Left renal pelvis (tissue), 4 donors: Measurements from ENCODE around the gene ODAD3. TPM values are rescaled to one million over a fixed set of nuclear protein-coding genes. Genes with fewer than 3 reads are reported as not detected.
"Not testable (repeated sequence)": the region's sequence is repeated elsewhere in the genome, so short reads cannot be mapped to it uniquely, and the experiment has no call there.

Source experiments
- DNase-seq, 4 donors: peaks; one replicate each; pipeline ENCODE4 v3.0.0-alpha.2; 2013; ENCODE audit warnings: low read depth in 4 of 4, low spot score in 3 of 4
- polyA plus RNA-seq, 4 donors: library from polyadenylated mRNA; unstranded; fragments of 120-200 nt; gene quantifications; one replicate each; pipeline ENCODE4 v1.2.1, GENCODE V29; 2013; ENCODE audit not compliant: insufficient read length in 4 of 4

The ODAD3 gene
- polyA plus RNA-seq, 4 donors, result 0.56 to 2.6 (median 1.5) TPM

DNA sequence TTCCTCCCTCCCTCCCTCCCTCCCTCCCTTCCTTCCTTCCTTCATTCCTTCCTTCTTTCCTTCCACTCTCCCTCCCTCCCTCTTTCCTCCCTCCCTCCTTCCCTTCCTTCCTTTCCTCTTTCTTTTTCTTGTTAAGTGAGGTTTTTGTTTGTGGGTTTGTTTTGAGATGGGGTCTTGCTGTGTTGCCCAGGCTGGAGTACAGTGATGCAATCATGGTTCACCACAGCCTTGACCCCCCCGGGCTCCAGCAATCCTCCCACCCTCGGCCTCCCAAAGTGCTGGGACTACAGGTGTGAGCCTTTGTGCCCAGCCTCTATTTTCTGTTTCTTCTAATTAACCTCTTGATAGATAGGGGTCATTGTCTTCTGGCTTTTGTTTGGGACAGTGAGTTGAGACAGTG, 26.5 kb upstream of the ODAD3 start:
- no peak for DNase-seq

DNA sequence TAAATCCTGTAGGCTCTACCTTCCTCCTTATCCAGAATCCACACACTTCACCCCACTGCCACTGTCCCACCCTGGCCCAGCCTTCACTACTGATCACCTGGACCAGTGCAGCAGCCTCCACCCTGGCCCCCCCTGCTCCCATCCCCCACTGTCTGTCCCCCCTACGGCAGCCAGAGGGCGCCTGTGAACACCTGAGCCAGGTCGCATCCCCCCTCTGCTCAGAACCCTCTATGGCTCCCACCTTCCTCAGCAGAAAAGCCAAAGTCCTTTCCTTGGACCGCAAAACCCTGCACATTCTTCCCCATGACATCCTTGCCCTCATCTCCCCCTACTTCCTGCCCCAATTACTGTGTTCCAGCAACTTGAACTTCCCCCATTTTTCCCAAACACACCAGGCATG, 25.3 kb upstream of the ODAD3 start:
- no peak for DNase-seq

- DNase-seq, result not testable (repeated sequence)
Measured at GRCh38 chr19:11458912-11459311, 24.0 kb upstream of the ODAD3 start.

GRCh38 chr19:11458236-11458900, 23.4 kb upstream of the ODAD3 start:
- DNase-seq, result no peak

DNA sequence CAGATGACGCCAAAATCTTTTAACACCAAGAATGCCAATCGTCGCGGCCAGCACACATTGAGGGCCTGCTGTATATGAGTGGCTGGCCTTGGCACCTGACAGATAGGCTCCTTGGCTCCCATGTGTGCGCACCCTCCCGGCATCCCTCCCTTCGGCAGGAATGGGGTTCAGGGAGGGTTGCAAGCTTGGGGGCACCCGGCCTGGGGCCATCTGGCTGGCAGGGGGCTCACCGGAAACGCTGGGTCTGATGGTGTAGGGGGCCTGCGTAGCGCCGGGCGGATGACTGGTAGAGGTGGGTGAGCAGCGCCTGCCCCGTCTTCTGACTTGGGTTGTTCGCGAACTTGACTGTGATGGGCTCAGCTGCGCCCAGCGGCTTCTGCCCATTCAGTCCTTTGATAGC, 22.9 kb upstream of the ODAD3 start:
- no peak for DNase-seq

DNA sequence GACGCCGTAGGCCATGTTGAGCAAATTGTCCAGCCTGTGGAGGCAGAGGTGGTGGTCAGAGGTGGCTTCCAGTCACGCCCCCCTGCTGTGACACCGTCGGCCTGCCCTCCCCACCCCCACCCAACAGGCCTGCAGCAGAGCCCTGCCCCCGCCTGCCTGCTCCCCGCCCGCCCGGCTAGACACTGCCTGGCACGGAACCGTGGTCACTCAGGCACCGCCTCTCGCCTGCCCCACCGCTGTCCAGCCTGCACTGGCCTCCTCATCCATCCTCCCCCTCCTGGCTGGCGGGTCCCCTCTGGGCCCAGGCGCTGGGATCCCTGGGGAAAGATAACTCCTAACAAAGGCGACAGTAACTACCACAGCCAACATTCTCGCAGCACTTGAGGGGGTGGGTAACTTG, 22.2 kb upstream of the ODAD3 start:
- no peak for DNase-seq

GRCh38 chr19:11456659-11457058, 21.7 kb upstream of the ODAD3 start:
- DNase-seq, result no peak

DNA sequence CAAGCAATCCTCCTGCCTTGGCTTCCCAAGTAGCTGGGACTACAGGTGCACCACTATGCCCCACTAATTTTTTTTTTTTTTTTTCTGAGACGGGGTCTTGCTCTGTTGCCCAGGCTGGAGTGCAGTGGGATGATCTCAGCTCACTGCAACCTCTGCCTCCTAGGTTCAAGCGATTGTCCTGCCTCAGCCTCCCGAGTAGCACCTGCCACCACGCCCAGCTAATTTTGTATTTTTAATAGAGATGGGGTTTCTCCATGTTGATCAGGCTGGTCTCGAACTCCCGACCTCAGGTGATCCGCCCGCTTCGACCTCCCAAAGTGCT, 20.3 kb upstream of the ODAD3 start:
- DNase-seq, result not testable (repeated sequence)

- no peak for DNase-seq
Measured at GRCh38 chr19:11453468-11454341, 18.8 kb upstream of the ODAD3 start.

DNA sequence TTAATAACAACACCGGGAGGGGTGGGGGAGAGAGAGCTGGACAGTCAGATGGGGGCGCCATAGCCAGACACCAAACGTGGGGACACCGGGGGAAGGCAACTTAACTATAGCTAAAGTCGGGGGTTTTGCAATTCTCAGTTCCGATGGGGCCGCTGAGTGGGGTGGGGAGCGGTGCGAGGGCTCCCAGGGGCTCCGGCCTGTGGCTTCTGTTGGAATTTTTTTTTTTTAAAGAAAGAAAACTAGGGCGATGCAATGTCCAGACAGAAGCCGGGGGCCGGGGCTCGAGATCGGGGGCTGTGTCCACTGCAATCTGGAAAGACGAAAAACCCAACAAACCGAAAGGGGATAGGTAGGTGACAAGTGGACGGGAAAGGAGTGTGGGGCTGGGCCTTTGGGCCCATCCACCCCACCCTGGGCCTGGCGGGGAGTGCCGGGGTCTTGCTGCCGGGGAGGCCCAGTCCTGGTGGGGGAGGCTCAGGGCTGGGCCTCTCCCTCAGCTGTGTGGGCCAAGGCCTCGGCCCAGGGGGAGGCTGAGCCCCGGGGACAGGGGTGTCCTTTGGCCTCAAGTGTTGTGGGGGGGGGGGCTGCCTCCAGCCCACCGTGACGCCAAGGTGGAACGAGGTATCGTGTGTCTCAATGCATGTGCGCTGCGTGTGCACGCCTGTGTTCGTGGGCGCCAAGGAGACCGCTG, 17.8 kb upstream of the ODAD3 start:
- no peak for DNase-seq

DNA sequence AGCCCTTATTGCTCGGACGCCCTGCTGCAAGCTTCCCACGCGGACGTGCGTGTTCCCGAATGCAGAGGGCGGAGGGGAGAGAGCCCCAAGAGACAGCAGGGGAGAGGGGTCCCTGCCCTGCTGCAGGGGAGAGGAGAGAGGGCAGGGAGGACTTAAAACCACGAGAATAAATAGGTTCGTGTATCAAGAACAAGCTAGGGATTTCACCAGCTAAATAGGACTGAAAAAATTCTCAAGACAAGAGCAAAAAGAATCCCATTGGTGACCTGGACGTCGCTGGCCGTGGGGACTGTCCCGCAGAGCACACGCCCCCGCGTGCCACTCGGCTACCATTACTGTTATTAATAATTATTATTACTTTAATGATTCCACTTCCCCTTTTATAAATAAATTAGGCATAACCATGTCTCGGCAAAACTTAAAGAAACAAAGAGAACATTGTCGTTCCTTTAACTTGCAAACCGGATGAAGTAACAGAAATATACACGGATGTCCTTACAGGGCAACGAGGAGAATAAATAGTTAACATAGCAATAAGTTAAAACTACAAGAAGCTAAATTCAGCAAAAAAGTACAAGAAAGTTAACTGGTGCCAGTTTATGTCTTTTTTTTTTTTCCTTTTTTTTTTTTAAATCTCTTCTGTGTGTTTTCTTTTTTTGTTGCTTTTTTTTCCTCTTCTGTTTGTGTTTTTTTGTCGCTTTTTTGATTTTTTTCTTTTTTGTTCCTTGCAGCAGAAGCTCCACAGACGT, 17.1 kb upstream of the ODAD3 start:
- no peak for DNase-seq

- no peak for DNase-seq
Measured at GRCh38 chr19:11451327-11451870, 16.5 kb upstream of the ODAD3 start.

- DNase-seq, result no peak
Measured at GRCh38 chr19:11450570-11451326, 15.8 kb upstream of the ODAD3 start.

DNA sequence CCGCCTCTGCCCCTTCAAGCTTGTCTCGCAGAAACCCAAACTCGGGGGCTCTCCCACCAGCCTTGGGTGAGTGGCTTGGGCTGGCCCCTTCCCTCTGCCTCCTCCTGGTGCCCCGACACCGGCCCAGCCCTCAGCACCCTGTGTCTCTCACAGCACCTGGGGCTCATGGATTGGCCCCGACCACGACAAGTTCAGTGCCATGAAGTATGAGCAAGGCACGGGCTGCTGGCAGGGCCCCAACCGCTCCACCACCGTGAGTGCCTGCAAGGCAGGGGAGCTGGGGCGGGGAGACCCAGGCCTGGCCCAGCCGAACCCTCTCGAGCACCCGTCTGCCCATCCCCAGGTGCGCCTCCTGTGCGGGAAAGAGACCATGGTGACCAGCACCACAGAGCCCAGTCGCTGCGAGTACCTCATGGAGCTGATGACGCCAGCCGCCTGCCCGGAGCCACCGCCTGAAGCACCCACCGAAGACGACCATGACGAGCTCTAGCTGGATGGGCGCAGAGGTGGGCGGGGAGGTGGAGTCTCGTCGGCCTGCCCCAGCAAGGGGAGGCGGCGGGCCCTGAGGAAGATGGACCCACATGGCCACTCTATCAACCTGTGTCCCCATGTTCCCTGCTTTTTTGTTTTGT, 14.1 kb upstream of the ODAD3 start:
- DNase-seq, result no peak

DNA sequence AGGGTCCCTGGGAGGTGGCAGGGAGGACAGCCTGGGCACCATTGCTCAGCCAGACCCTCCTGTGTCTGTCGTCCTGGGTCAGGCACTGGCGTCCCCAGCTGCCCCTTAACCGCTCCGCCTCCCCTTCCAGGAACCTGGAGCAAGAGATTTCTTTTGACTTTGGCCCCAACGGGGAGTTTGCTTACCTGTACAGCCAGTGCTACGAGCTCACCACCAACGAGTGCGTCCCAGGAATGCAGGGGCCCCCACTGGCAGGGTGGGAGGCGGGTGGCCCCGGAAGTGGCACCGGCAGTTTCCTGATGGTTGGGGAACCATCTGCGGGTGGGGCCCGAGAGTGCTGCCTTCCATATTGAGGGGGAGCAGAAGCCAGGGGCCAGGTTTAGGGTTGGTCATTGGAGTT, 13.5 kb upstream of the ODAD3 start:
- no peak for DNase-seq

DNA sequence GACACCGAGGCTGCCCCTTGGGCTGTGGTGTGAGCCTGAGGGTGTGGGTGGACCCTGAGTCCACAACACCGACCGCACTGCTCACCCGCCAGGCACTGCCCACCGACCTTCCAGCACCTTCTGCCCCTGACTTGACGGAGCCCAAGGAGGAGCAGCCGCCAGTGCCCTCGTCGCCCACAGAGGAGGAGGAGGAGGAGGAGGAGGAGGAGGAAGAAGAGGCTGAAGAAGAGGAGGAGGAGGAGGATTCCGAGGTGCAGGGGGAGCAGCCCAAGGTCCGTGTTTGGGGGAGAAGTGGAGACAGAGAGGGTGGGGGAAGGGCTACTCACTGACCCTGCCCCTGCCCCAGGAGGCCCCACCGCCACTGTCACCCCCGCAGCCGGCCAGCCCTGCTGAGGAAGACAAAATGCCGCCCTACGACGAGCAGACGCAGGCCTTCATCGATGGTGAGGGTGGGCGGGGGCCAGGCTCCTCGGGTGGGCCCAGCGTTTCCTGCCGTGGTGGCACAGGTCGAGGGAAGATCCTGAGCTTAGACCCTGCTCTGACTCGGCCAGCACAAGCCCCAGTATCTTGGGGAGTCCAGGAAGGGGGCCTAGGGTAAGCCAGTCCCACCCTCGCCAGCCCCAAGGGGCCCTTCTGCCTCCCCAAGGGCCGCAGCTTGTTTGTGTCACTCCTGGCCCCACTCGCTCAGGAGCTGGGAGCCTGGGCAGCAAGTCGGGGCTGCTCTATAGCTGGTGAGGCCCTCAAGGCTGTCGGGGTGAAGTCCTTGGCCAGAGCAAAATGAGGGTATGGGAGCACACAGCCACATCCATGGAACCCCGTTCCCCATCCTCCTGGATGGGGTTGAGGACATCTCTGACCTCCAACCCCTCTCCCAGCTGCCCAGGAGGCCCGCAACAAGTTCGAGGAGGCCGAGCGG, 12.7 kb upstream of the ODAD3 start:
- DNase-seq, result no peak

GRCh38 chr19:11446652-11447301, 11.9 kb upstream of the ODAD3 start:
- DNase-seq, result no peak

DNA sequence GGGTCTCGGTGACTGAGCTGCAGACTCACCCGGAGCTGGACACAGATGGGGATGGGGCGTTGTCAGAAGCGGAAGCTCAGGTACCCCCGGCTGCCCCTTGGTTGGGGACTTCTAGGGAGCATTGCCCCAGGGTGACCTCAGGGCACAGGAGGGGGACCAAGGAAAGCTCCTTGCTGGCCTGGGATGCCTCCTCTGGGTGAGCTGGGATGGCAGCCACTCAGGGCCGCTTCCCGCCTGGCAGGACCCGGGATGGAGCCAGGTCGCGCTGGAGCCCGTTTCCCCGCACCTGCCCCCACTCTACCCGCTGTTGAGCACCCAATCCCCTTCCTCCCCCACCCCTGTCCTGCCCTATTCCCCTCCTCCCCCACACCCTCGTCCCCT, 11.3 kb upstream of the ODAD3 start:
- no peak for DNase-seq
